Loucy (cell line): Measurements from ENCODE around the gene TBC1D2.

Experiments
- CTCF ChIP-seq: fragments of 200-600 bp; sonication (generic); conservative IDR thresholded peaks from 2 replicates; pipeline ENCODE4 v1.5.1; 2014; ENCODE audit warnings: mild to moderate bottlenecking, antibody characterized with exemption, low read length
- EZH2phosphoT487 ChIP-seq: fragments of 200-600 bp; IDR thresholded peaks from 2 replicates; pipeline ENCODE4 v1.6.1; 2018; ENCODE audit warnings: antibody characterized with exemption, mild to moderate bottlenecking, moderate library complexity, borderline replicate concordance

- TF ChIP-seq CTCF (no peak), EZH2phosphoT487 (no peak)
Observed at GRCh38 chr9:98206754-98207153, 48.7 kb downstream of the TBC1D2 start.
